ENCODE measurements around the gene KMT2E.

Gene KMT2E

GRCh38 chr7:104979167-104979841 lies 34.7 kb upstream of the KMT2E start:
- peaks cover 0 to 6% of the 10 kb centered on the region in 2 experiments; a peak in 1 of 3 replicates for H3K36me3 ChIP-seq (ENCODE audit: control insufficient read depth in 2 of 2, insufficient read depth in 1 of 2, low read length in 2 of 2)
- peak; percentile 91 for TF ChIP-seq PRDM10 (tag by site-specific recombination; IDR thresholded peaks at IDR 0.05)
- TF ChIP-seq PRDM6 (tag by site-specific recombination; IDR thresholded peaks at IDR 0.05), result 0 out of 2 replicates have a peak, but pooled peaks have one; percentile 21
- no peak for TF ChIP-seq ZNF324 (tag by site-specific recombination; IDR thresholded peaks at IDR 0.05)
- no peak for TF ChIP-seq ZSCAN18 (tag by site-specific recombination; IDR thresholded peaks at IDR 0.05)
- peak; percentile 68; the same call in 1 of the 2 replicates for TF ChIP-seq ZNF580 (tag by site-specific recombination; IDR thresholded peaks at IDR 0.05)
- TF ChIP-seq GLIS2 (tag by site-specific recombination; IDR thresholded peaks at IDR 0.05), result peak; percentile 41
- peak; percentile 57; the same call in 1 of the 2 replicates for TF ChIP-seq SP7 (tag by site-specific recombination; IDR thresholded peaks at IDR 0.05)
- TF ChIP-seq ZNF707 (tag by site-specific recombination; IDR thresholded peaks at IDR 0.05), result no peak
- no peak for TF ChIP-seq ZNF792 (tag by site-specific recombination; IDR thresholded peaks at IDR 0.05)
- TF ChIP-seq ZNF488 (tag by site-specific recombination; IDR thresholded peaks at IDR 0.05), result no peak
- TF ChIP-seq ZNF510 (tag by site-specific recombination; IDR thresholded peaks at IDR 0.05; ENCODE audit: insufficient replicate concordance), result no peak
- peak; percentile 88 for TF ChIP-seq ZFHX2 (tag by site-specific recombination; conservative IDR thresholded peaks at IDR 0.05)
- TF ChIP-seq ZBTB8A (tag by site-specific recombination; IDR thresholded peaks at IDR 0.05), result peak; percentile 46; the same call in 1 of the 2 replicates
- peak; percentile 89 for TF ChIP-seq ZNF335 (tag by site-specific recombination; conservative IDR thresholded peaks at IDR 0.05)
- peak; percentile 6; the same call in 1 of the 2 replicates for TF ChIP-seq IKZF3 (tag by site-specific recombination; IDR thresholded peaks at IDR 0.05)
- no peak for TF ChIP-seq KLF16 (tag by site-specific recombination; IDR thresholded peaks at IDR 0.05)
- TF ChIP-seq ZNF140 (tag by site-specific recombination; IDR thresholded peaks at IDR 0.05), result no peak
- TF ChIP-seq ZNF600 (tag by site-specific recombination; IDR thresholded peaks at IDR 0.05), result no peak
- peak; percentile 66 for TF ChIP-seq ZBTB17 (tag by site-specific recombination; IDR thresholded peaks at IDR 0.05)
- peak; percentile 39; the same call in 1 of the 2 replicates for TF ChIP-seq PATZ1 (tag by site-specific recombination; IDR thresholded peaks at IDR 0.05)
- TF ChIP-seq GFI1B (tag by site-specific recombination; IDR thresholded peaks at IDR 0.05), result 0 out of 2 replicates have a peak, but pooled peaks have one; percentile 10
- TF ChIP-seq ZBTB20 (tag by site-specific recombination; IDR thresholded peaks at IDR 0.05), result peak; percentile 85
- no peak for TF ChIP-seq HOXA7 (CRISPR knock-in tag; IDR thresholded peaks at IDR 0.05; ENCODE audit: borderline replicate concordance)
- TF ChIP-seq ZNF292 (tag by site-specific recombination; IDR thresholded peaks at IDR 0.05; ENCODE audit: borderline replicate concordance, low read depth), result no peak
- peak; percentile 71 for TF ChIP-seq WT1 (tag by site-specific recombination; IDR thresholded peaks at IDR 0.05)
- peak; percentile 66 for TF ChIP-seq FEZF1 (tag by site-specific recombination; IDR thresholded peaks at IDR 0.05)

More at GRCh38 chr7:104979167-104979841, 34.7 kb upstream of the KMT2E start:
- H3K4me3 ChIP-seq (ENCODE audit: low read depth, low read length), result no peak overlapping the region
- no peaks in the 10 kb centered on the region for H3K9me3 ChIP-seq (ENCODE audit: control insufficient read depth, insufficient read depth, low read depth, low read length)
- H3K4me1 ChIP-seq (ENCODE audit: control insufficient read depth, insufficient read depth, low read length), result peaks cover 36% of the 10 kb centered on the region
- POLR2A ChIA-PET, result interaction anchor here (0.6 to 1.5 kb wide), 4 partner anchors 27 to 510 kb away, joined by 3 to 5 read pairs (median 3); no protein-coding TSS in a partner anchor
- CTCF ChIA-PET, result interaction anchor here (0.6 to 3.7 kb wide), 11 partner anchors 9 to 1032 kb away, joined by 3 to 19 read pairs (median 4); partner anchors contain the start of gene SRPK2
- H3K27ac ChIP-seq (ENCODE audit: extremely low read depth, low read depth, low read length), result peak overlapping the region; percentile 59

Data from HEK293 (cell line).